IPS-15b (cell line): ENCODE results near the gene ZNF558.
"Not testable (repeated sequence)": the region's sequence is repeated elsewhere in the genome, so short reads cannot be mapped to it uniquely, and the experiment has no call there.

Experiments
- H3K27me3 ChIP-seq: one replicate; pipeline ENCODE4 v1.6.1; 2013; ENCODE audit warnings: low read length; ENCODE audit not compliant: control insufficient read depth, insufficient read depth
- H3K36me3 ChIP-seq: one replicate; pipeline ENCODE4 v1.6.1; 2013; ENCODE audit warnings: low read length; ENCODE audit not compliant: control insufficient read depth, insufficient read depth
- H3K4me1 ChIP-seq: one replicate; pipeline ENCODE4 v1.6.1; 2013; ENCODE audit warnings: mild to moderate bottlenecking, low read length; ENCODE audit not compliant: control insufficient read depth, insufficient read depth
- H3K4me3 ChIP-seq: one replicate; pipeline ENCODE4 v1.5.1; 2013; ENCODE audit warnings: low read depth, low read length
- H3K9ac ChIP-seq: one replicate; pipeline ENCODE4 v1.6.1; 2013; ENCODE audit warnings: low read depth, mild to moderate bottlenecking, low read length
- H3K9me3 ChIP-seq: one replicate; pipeline ENCODE4 v1.6.1; 2013; ENCODE audit warnings: mild to moderate bottlenecking, low read length; ENCODE audit not compliant: control insufficient read depth, insufficient read depth

The ZNF558 gene

GRCh38 chr19:8773587-8773986, 58.5 kb downstream of the ZNF558 start:
- H3K9ac ChIP-seq, H3K4me3 ChIP-seq, H3K9me3 ChIP-seq: not testable (repeated sequence)

GRCh38 chr19:8769265-8769664, 62.8 kb downstream of the ZNF558 start:
- H3K27me3 ChIP-seq, H3K4me3 ChIP-seq, H3K4me1 ChIP-seq, H3K36me3 ChIP-seq, H3K9ac ChIP-seq, H3K9me3 ChIP-seq: not testable (repeated sequence)

More at GRCh38 chr19:8773587-8773986, 58.5 kb downstream of the ZNF558 start:
- not testable (repeated sequence) for H3K36me3 ChIP-seq, H3K27me3 ChIP-seq, H3K4me1 ChIP-seq

- H3K9me3 ChIP-seq, H3K36me3 ChIP-seq, H3K4me1 ChIP-seq, H3K9ac ChIP-seq, H3K27me3 ChIP-seq, H3K4me3 ChIP-seq: not testable (repeated sequence)
Observed at GRCh38 chr19:8767257-8767656, 64.8 kb downstream of the ZNF558 start.
